Prostate gland (tissue), 2 donors: ENCODE measurements around the gene BIRC3.
"Not testable (repeated sequence)": the region's sequence is repeated elsewhere in the genome, so short reads cannot be mapped to it uniquely, and the experiment has no call there.

ENCODE experiments used
- CTCF ChIP-seq, 4 experiments: fragments of 200-600 bp in 2 of 4; fragments of 450-650 bp in 2 of 4; sonication (generic) in 2 of 4; IDR thresholded peaks; 1 replicate in 3 of 4; 2 replicates in 1 of 4; pipeline ENCODE4 v1.5.1; 2016 to 2019; ENCODE audit warnings: antibody characterized with exemption in 4 of 4, mild to moderate bottlenecking in 2 of 4, moderate library complexity in 2 of 4
- POLR2A ChIP-seq: fragments of 450-650 bp; IDR thresholded peaks from one replicate; pipeline ENCODE4 v1.6.1; 2016; ENCODE audit warnings: antibody characterized with exemption, mild to moderate bottlenecking

DNA sequence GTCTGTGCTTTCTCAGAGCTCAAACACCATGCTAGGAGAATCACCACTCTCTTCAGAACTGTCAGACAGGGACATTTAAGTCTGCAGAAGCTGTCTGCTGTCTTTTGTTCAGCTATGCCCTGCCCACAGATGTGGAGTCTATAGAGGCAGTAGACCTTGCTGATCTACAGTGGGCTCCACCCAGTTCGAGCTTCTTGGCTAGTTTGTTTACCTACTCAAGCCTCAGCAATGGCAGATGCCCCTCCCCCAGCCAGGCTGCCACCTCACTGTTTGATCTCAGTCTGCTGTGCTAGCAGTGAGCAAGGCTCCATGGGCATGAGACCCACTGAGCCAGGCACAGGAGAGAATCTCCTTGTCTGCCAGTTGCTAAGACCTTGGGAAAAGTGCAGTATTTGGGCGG, 16.4 kb upstream of the BIRC3 start:
- TF ChIP-seq CTCF (IDR thresholded peaks at IDR 0.05); POLR2A: not testable (repeated sequence)
